OCI-LY3 (cell line): ENCODE data around the gene CCBE1.

Experiments used
- H2AFZ ChIP-seq: fragments of 200-600, 300-600 bp; shearing (Covaris generic); 2 replicates; pipeline ENCODE4 v1.6.0; 2014; ENCODE audit warnings: antibody characterized with exemption, low read depth, low read length
- H3K27ac ChIP-seq: fragments of 200-600, 300-600 bp; sonication (generic); 2 replicates; pipeline ENCODE4 v1.5.1; 2014; ENCODE audit warnings: mild to moderate bottlenecking, low read length, moderate library complexity, mixed read lengths
- H3K27me3 ChIP-seq: fragments of 200-600, 300-600 bp; sonication (generic); 2 replicates; pipeline ENCODE4 v1.6.1; 2014; ENCODE audit warnings: low read depth, low read length, mixed read lengths
- H3K36me3 ChIP-seq: fragments of 200-600, 300-600 bp; sonication (generic); replicated peaks from 2 replicates; pipeline ENCODE3; 2014; ENCODE audit warnings: low read depth, low read length, mixed read lengths
- H3K4me1 ChIP-seq: fragments of 300-600, 200-600 bp; sonication (generic); 2 replicates; pipeline ENCODE4 v1.6.1; 2014; ENCODE audit warnings: low read length, mixed read lengths
- H3K4me2 ChIP-seq: fragments of 200-600, 300-600 bp; sonication (generic); 2 replicates; pipeline ENCODE4 v1.6.1; 2014; ENCODE audit warnings: low read length, mixed read lengths
- H3K4me3 ChIP-seq: fragments of 300-600, 200-600 bp; sonication (generic); 2 replicates; pipeline ENCODE4 v1.5.1; 2014; ENCODE audit warnings: antibody characterized with exemption, mild to moderate bottlenecking, low read length, moderate library complexity
- H3K79me2 ChIP-seq: fragments of 300-600, 200-600 bp; shearing (Covaris generic); 2 replicates; pipeline ENCODE4 v1.6.1; 2014; ENCODE audit warnings: mild to moderate bottlenecking, low read length, mixed read lengths
- H3K9ac ChIP-seq: fragments of 300-600, 200-600 bp; shearing (Covaris generic); 2 replicates; pipeline ENCODE4 v1.6.0; 2014; ENCODE audit warnings: mild to moderate bottlenecking, low read length, moderate library complexity
- H3K9me3 ChIP-seq: fragments of 200-600, 300-600 bp; shearing (Covaris generic); 2 replicates; pipeline ENCODE4 v1.6.1; 2014; ENCODE audit warnings: low read length, mixed read lengths; ENCODE audit not compliant: insufficient read depth
- H4K20me1 ChIP-seq: fragments of 200-600, 300-600 bp; sonication (generic); 2 replicates; pipeline ENCODE4 v1.6.1; 2016; ENCODE audit warnings: low read length, mixed read lengths; ENCODE audit not compliant: insufficient read depth
- CTCF ChIP-seq: fragments of 200-600, 300-600 bp; sonication (generic); IDR thresholded peaks from 2 replicates; pipeline ENCODE4 v1.5.1; 2014; ENCODE audit warnings: antibody characterized with exemption, low read length, low read depth
- EZH2phosphoT487 ChIP-seq: fragments of 200-600 bp; shearing (Covaris generic); IDR thresholded peaks from 2 replicates; pipeline ENCODE4 v1.6.1; 2018; ENCODE audit warnings: antibody characterized with exemption, mixed run types, low read depth

CCBE1 gene

DNA sequence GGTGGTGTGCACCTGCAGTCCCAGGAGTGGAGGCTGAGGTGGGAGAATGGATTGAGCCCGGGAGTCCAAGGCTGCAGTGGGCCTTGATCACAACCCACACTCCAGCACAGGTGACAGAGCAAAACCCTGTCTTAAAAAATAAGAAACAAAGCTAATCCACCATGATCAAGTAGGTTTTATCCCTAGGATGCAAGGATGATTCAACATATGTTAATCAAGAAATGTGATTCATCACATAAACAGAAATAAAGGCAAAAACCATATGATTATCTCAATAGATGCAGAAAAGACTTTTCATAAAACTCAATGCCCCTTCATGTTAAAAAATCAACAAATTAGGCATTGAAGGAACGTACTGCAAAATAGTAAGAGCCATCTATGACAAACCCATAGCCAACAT lies 58.1 kb downstream of the CCBE1 start:
- Histone ChIP-seq H2AFZ (no peak overlapping the region), H4K20me1 (no peaks in the 10 kb centered on the region), H3K4me2 (no peak overlapping the region), H3K79me2 (no peaks in the 10 kb centered on the region), H3K4me3 (no peak overlapping the region), H3K27me3 (peaks cover 54% of the 10 kb centered on the region), H3K36me3 (no peaks in the 10 kb centered on the region), H3K27ac (no peak overlapping the region), H3K9me3 (no peaks in the 10 kb centered on the region), H3K9ac (no peak overlapping the region), H3K4me1 (no peaks in the 10 kb centered on the region)
- no peak for TF ChIP-seq EZH2phosphoT487
- TF ChIP-seq CTCF, result no peak

GRCh38 chr18:59633961-59634485 lies 63.2 kb downstream of the CCBE1 start:
- H3K9me3 ChIP-seq, result no peaks in the 10 kb centered on the region
- no peak for TF ChIP-seq CTCF
- TF ChIP-seq EZH2phosphoT487, result no peak
- no peaks in the 10 kb centered on the region for H3K4me1 ChIP-seq
- H2AFZ ChIP-seq, result no peak overlapping the region
- peaks cover 47% of the 10 kb centered on the region for H3K27me3 ChIP-seq
- no peak overlapping the region for H3K4me3 ChIP-seq
- no peak overlapping the region for H3K4me2 ChIP-seq
- no peaks in the 10 kb centered on the region for H3K79me2 ChIP-seq
- H4K20me1 ChIP-seq, result no peaks in the 10 kb centered on the region
- H3K36me3 ChIP-seq, result no peaks in the 10 kb centered on the region
- H3K9ac ChIP-seq, result no peak overlapping the region
- no peak overlapping the region for H3K27ac ChIP-seq

DNA sequence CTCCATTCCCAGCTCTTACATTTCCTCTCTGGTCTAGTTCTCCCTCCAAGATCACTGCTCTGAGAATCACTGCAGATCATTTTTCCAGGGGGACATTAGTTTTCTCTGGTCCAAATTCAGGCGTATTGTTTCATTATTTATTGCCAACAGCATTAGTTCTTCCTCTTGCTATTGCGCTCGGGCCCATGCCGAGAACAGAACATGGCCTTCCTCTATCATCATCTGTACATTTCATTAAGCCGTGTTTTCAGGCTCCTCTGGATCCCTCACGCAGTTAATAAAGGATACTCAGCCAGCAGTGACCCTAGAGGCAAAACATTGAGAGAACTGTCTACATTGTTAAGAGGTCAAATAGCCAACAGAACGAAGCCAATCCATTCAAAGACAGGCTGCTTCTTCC lies 63.9 kb downstream of the CCBE1 start:
- Histone ChIP-seq H3K79me2 (no peaks in the 10 kb centered on the region), H2AFZ (no peak overlapping the region)
- TF ChIP-seq CTCF (no peak), EZH2phosphoT487 (no peak)

GRCh38 chr18:59631583-59632181 lies 65.5 kb downstream of the CCBE1 start:
- peaks cover 50% of the 10 kb centered on the region for H3K27me3 ChIP-seq
- no peaks in the 10 kb centered on the region for H3K36me3 ChIP-seq
- no peak overlapping the region for H3K4me2 ChIP-seq
- H3K79me2 ChIP-seq, result no peaks in the 10 kb centered on the region
- no peaks in the 10 kb centered on the region for H3K9me3 ChIP-seq
- no peak overlapping the region for H3K27ac ChIP-seq
- H4K20me1 ChIP-seq, result no peaks in the 10 kb centered on the region
- TF ChIP-seq EZH2phosphoT487 (no peak), CTCF (peak; percentile 99)
- no peaks in the 10 kb centered on the region for H3K4me1 ChIP-seq
- no peak overlapping the region for H3K9ac ChIP-seq
- no peak overlapping the region for H3K4me3 ChIP-seq
- H2AFZ ChIP-seq, result no peak overlapping the region

More for the DNA sequence above, 63.9 kb downstream of the CCBE1 start:
- no peaks in the 10 kb centered on the region for H3K9me3 ChIP-seq
- H3K36me3 ChIP-seq, result no peaks in the 10 kb centered on the region
- H3K9ac ChIP-seq, result no peak overlapping the region
- H3K4me1 ChIP-seq, result no peaks in the 10 kb centered on the region
- peaks cover 47% of the 10 kb centered on the region for H3K27me3 ChIP-seq
- H3K4me2 ChIP-seq, result no peak overlapping the region
- H3K27ac ChIP-seq, result no peak overlapping the region
- no peaks in the 10 kb centered on the region for H4K20me1 ChIP-seq
- no peak overlapping the region for H3K4me3 ChIP-seq
